ENCODE results near the gene RTP5.

Gene RTP5

DNA sequence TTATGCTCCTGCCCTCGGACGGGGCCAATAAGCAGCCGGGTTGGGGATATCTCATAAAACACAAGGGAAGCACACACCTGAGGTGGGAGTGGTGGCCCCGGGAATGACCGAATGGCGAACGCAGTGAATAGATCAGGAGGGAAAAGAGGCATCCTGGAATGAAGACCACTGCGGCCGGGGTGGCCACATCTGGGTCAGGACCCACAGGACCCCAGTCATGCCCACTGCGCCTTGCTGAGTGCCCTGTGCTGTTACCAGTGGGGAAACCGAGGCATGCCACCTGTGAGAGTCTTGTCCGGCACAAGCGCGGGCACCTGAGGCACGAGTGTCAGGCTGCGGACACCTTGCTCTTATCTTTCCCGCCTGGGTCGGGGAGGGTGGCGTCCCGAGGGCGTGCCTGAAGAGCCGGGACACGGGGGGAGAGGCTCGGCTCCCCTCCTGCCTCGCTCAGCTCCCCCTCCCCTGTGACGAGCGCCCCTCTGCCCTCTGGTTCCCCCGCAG lies 12.4 kb upstream of the RTP5 start:
- no peak overlapping the region for H3K4me3 ChIP-seq (ENCODE audit: low read length)
- no peak for TF ChIP-seq CTCF (conservative IDR thresholded peaks at IDR 0.05; ENCODE audit: low read depth, low read length)

GRCh38 chr2:241857572-241858121 lies 11.9 kb upstream of the RTP5 start:
- no peak for TF ChIP-seq CTCF (conservative IDR thresholded peaks at IDR 0.05; ENCODE audit: low read depth, low read length)
- no peak for DNase-seq (ENCODE audit: low read depth)
- H3K4me3 ChIP-seq (ENCODE audit: low read length) = no peak overlapping the region

More for the DNA sequence above, 12.4 kb upstream of the RTP5 start:
- DNase-seq (ENCODE audit: low read depth) = no peak

DNA sequence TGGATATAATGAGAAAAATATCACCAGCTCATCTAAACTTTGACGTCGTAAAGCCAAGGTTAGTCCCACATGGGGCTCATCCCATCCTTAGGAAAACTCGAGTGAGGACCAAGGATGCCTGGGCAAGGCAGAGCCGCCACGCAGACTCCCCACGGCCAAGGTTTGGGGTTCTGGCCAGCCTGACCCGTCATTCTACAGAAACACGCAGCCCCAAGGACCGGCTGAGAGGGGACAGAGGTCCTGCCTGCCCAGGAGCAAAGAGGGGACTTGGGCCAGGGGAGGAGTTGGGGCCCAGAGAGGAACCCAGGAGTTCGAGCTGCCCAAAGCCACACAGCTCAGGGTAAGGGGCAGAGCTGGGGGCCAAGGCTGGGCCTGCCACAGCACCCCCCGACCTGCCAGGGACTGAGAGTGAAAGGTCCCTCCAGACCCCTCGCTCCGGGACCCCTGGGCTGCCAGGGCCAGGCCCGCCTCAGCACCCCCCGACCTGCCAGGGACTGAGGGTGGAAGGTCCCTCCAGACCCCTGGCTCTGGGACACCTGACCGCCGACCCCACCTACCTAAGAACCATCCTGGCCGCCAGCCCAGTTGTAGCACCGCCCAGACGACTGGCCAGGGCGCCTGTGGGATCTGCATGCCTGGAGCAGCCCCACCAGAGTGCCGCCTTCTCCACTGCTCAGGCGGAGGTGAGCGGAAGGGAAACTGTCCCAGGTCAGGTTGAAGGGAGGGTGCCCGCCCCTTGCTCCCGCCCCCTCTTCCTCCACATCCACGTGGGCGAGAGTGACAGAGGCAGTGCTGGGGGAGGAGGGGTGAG lies 11.1 kb upstream of the RTP5 start, which contains the start of gene PDCD1:
TSS of gene PDCD1 (minus strand) at position 689 of the 811 bp plus-strand sequence. CDS start at position 633, 56 bp downstream.
- DNase-seq (ENCODE audit: low read depth) = no peak
- H3K4me3 ChIP-seq (ENCODE audit: low read length) = no peak within 1 kb of the TSS
- no peak for TF ChIP-seq CTCF (conservative IDR thresholded peaks at IDR 0.05; ENCODE audit: low read depth, low read length)

GRCh38 chr2:241859017-241859435 lies 10.5 kb upstream of the RTP5 start:
- TF ChIP-seq CTCF (conservative IDR thresholded peaks at IDR 0.05; ENCODE audit: low read depth, low read length) = no peak
- no peak overlapping the region for H3K4me3 ChIP-seq (ENCODE audit: low read length)
- DNase-seq (ENCODE audit: low read depth) = no peak

GRCh38 chr2:241859436-241860183 lies 9.9 kb upstream of the RTP5 start:
- TF ChIP-seq CTCF (conservative IDR thresholded peaks at IDR 0.05; ENCODE audit: low read depth, low read length) = no peak
- H3K4me3 ChIP-seq (ENCODE audit: low read length) = no peak overlapping the region
- no peak for DNase-seq (ENCODE audit: low read depth)

- no peak for DNase-seq (ENCODE audit: low read depth)
- TF ChIP-seq CTCF (conservative IDR thresholded peaks at IDR 0.05; ENCODE audit: low read depth, low read length) = no peak
- no peak overlapping the region for H3K4me3 ChIP-seq (ENCODE audit: low read length)
These were observed 9.1 kb upstream of the RTP5 start for GRCh38 chr2:241860184-241861078.

All from retinal pigment epithelial cell (primary cell).